Calu3 (cell line): Measurements from ENCODE around the gene DOK5. TPM values are rescaled to one million over a fixed set of nuclear protein-coding genes. Genes with fewer than 3 reads are reported as not detected.

Experiments used
- BruUV-seq: library from RNA; stranded (reverse); fragments of 400-500 nt; replicated peaks from 2 replicates; lab custom pipeline; 2021; lab: Mats Ljungman, UMichigan
- CTCF ChIA-PET: fragments of 300-600 bp; sonication (Branson Sonifier 250); formaldehyde crosslinking; loops from one replicate; lab custom pipeline; 2022; ENCODE audit warnings: antibody characterized with exemption; lab: Charles Lee
- DNase-seq: peaks from one replicate; pipeline ENCODE4 v3.0.0; 2022
- H3K27ac Mint-ChIP-seq: one replicate; pipeline ENCODE4 v1.8.0; 2022; ENCODE audit warnings: mixed read lengths; ENCODE audit not compliant: unreplicated experiment
- H3K27me3 Mint-ChIP-seq: one replicate; pipeline ENCODE4 v1.8.0; 2022; ENCODE audit warnings: mixed read lengths; ENCODE audit not compliant: unreplicated experiment
- H3K36me3 Mint-ChIP-seq: one replicate; pipeline ENCODE4 v1.8.0; 2022; ENCODE audit warnings: mild to moderate bottlenecking, moderate library complexity, mixed read lengths; ENCODE audit not compliant: insufficient read depth, unreplicated experiment
- H3K4me1 Mint-ChIP-seq: one replicate; pipeline ENCODE4 v1.8.0; 2022; ENCODE audit warnings: mild to moderate bottlenecking, low read depth, mixed read lengths; ENCODE audit not compliant: unreplicated experiment
- H3K4me3 Mint-ChIP-seq: one replicate; pipeline ENCODE4 v1.8.0; 2022; ENCODE audit warnings: mild to moderate bottlenecking, low read depth, moderate library complexity, mixed read lengths; ENCODE audit not compliant: unreplicated experiment
- H3K9me3 Mint-ChIP-seq: one replicate; pipeline ENCODE4 v1.8.0; 2022; ENCODE audit warnings: low read depth, mixed read lengths; ENCODE audit not compliant: unreplicated experiment
- intact Hi-C: fragments of 100-400 bp; cut with micrococcal nuclease; formaldehyde crosslinking; loops from one replicate; pipeline ENCODE4 v1.10.0; 2022; ENCODE audit not compliant: unreplicated experiment
- total RNA-seq: library from RNA; stranded (reverse); gene quantifications from 2 replicates; pipeline ENCODE4 v1.2.3, GENCODE V29; 2022
- TF ChIP-seq, protein P1 (sequence below): fragments of 200-600 bp; IDR thresholded peaks from one replicate; pipeline ENCODE4 v1.8.0; 2022; ENCODE audit warnings: antibody characterized with exemption; ENCODE audit not compliant: unreplicated experiment

Gene DOK5
- total RNA-seq, 1 experiment from 2014 or later: 0.17 TPM

- H3K4me3 Mint-ChIP-seq: no peak overlapping the region
- H3K27me3 Mint-ChIP-seq: no peaks in the 10 kb centered on the region
- peaks cover 25% of the 10 kb centered on the region for H3K4me1 Mint-ChIP-seq
- intact Hi-C loops: no loop called here
- CTCF ChIA-PET: interaction anchor here (0.5 kb wide), 1 partner anchor 143 kb away, joined by 3 read pairs; no protein-coding TSS in a partner anchor
- DNase-seq: no peak
- BruUV-seq: no TSS peak
- no peaks in the 10 kb centered on the region for H3K36me3 Mint-ChIP-seq
- no peaks in the 10 kb centered on the region for H3K9me3 Mint-ChIP-seq
- TF ChIP-seq, protein P1, sequence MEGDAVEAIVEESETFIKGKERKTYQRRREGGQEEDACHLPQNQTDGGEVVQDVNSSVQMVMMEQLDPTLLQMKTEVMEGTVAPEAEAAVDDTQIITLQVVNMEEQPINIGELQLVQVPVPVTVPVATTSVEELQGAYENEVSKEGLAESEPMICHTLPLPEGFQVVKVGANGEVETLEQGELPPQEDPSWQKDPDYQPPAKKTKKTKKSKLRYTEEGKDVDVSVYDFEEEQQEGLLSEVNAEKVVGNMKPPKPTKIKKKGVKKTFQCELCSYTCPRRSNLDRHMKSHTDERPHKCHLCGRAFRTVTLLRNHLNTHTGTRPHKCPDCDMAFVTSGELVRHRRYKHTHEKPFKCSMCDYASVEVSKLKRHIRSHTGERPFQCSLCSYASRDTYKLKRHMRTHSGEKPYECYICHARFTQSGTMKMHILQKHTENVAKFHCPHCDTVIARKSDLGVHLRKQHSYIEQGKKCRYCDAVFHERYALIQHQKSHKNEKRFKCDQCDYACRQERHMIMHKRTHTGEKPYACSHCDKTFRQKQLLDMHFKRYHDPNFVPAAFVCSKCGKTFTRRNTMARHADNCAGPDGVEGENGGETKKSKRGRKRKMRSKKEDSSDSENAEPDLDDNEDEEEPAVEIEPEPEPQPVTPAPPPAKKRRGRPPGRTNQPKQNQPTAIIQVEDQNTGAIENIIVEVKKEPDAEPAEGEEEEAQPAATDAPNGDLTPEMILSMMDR: no peak
- no peak overlapping the region for H3K27ac Mint-ChIP-seq
Observed at GRCh38 chr20:54560357-54560756, 85.0 kb downstream of the DOK5 start.

GRCh38 chr20:54565255-54565654 lies 89.9 kb downstream of the DOK5 start:
- peaks cover 3% of the 10 kb centered on the region for H3K4me1 Mint-ChIP-seq
- no peak overlapping the region for H3K27ac Mint-ChIP-seq
- H3K27me3 Mint-ChIP-seq: no peaks in the 10 kb centered on the region
- H3K9me3 Mint-ChIP-seq: no peaks in the 10 kb centered on the region
- H3K36me3 Mint-ChIP-seq: no peaks in the 10 kb centered on the region
- no peak for DNase-seq
- intact Hi-C loops: no loop called here
- TF ChIP-seq, protein P1: no peak
- no TSS peak for BruUV-seq
- no peak overlapping the region for H3K4me3 Mint-ChIP-seq
- CTCF ChIA-PET: interaction anchor here (0.6 to 0.7 kb wide), 2 partner anchors 20 to 670 kb away, joined by 3 read pairs; no protein-coding TSS in a partner anchor

- DNase-seq: no peak
- no peaks in the 10 kb centered on the region for H3K4me1 Mint-ChIP-seq
- H3K4me3 Mint-ChIP-seq: no peak overlapping the region
- TF ChIP-seq, protein P1: no peak
- intact Hi-C loops: no loop called here
- no peaks in the 10 kb centered on the region for H3K36me3 Mint-ChIP-seq
- peaks cover 1% of the 10 kb centered on the region for H3K27me3 Mint-ChIP-seq
- CTCF ChIA-PET: interaction anchor here (0.6 to 0.7 kb wide), 4 partner anchors 16 to 671 kb away, joined by 3 to 6 read pairs (median 3); no protein-coding TSS in a partner anchor
- H3K27ac Mint-ChIP-seq: no peak overlapping the region
- no peaks in the 10 kb centered on the region for H3K9me3 Mint-ChIP-seq
- no TSS peak for BruUV-seq
Observed at GRCh38 chr20:54566031-54566688, 90.8 kb downstream of the DOK5 start.

- Mint-ChIP-seq H3K4me3 (no peak overlapping the region), H3K36me3 (no peaks in the 10 kb centered on the region), H3K4me1 (no peaks in the 10 kb centered on the region), H3K9me3 (no peaks in the 10 kb centered on the region), H3K27me3 (peaks cover 16% of the 10 kb centered on the region), H3K27ac (no peak overlapping the region)
- TF ChIP-seq, protein P1: no peak
- no TSS peak for BruUV-seq
- CTCF ChIA-PET: no interaction called here
- no peak for DNase-seq
- intact Hi-C loops: no loop called here
Observed at GRCh38 chr20:54570561-54570960, 95.2 kb downstream of the DOK5 start.
